ENCODE data around the gene PSMB10.

DNA sequence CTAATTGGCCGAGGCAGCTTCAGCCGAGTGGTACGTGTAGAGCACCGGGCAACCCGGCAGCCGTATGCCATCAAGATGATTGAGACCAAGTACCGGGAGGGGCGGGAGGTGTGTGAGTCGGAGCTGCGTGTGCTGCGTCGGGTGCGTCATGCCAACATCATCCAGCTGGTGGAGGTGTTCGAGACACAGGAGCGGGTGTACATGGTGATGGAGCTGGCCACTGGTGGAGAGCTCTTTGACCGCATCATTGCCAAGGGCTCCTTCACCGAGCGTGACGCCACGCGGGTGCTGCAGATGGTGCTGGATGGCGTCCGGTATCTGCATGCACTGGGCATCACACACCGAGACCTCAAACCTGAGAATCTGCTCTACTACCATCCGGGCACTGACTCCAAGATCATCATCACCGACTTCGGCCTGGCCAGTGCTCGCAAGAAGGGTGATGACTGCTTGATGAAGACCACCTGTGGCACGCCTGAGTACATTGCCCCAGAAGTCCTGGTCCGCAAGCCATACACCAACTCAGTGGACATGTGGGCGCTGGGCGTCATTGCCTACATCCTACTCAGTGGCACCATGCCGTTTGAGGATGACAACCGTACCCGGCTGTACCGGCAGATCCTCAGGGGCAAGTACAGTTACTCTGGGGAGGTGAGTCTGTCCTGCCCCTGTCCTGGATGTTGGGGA lies 27.5 kb downstream of the PSMB10 start:
- TF ChIP-seq, protein P1, sequence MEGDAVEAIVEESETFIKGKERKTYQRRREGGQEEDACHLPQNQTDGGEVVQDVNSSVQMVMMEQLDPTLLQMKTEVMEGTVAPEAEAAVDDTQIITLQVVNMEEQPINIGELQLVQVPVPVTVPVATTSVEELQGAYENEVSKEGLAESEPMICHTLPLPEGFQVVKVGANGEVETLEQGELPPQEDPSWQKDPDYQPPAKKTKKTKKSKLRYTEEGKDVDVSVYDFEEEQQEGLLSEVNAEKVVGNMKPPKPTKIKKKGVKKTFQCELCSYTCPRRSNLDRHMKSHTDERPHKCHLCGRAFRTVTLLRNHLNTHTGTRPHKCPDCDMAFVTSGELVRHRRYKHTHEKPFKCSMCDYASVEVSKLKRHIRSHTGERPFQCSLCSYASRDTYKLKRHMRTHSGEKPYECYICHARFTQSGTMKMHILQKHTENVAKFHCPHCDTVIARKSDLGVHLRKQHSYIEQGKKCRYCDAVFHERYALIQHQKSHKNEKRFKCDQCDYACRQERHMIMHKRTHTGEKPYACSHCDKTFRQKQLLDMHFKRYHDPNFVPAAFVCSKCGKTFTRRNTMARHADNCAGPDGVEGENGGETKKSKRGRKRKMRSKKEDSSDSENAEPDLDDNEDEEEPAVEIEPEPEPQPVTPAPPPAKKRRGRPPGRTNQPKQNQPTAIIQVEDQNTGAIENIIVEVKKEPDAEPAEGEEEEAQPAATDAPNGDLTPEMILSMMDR (IDR thresholded peaks at IDR 0.05): no peak
- no peak for TF ChIP-seq EZH2 (IDR thresholded peaks at IDR 0.05)
